H4 (cell line): ENCODE measurements around the gene SLC39A1. TPM values are rescaled to one million over a fixed set of nuclear protein-coding genes. Genes with fewer than 3 reads are reported as not detected.
A peak's percentile ranks its signal among the peaks of the same experiment; 100 is the strongest.

Experiments used
- DNase-seq: peaks from one replicate; pipeline ENCODE4 v3.0.0-alpha.2; 2015; ENCODE audit warnings: low spot score
- total RNA-seq: library from RNA; depleted of rRNA; stranded (reverse); fragments of >200 nt; shearing (Covaris generic); gene quantifications from 2 replicates; pipeline ENCODE4 v1.2.3, GENCODE V29; 2014

SLC39A1 gene
- total RNA-seq, 1 experiment from 2014 or later, result 96.9 TPM

DNA sequence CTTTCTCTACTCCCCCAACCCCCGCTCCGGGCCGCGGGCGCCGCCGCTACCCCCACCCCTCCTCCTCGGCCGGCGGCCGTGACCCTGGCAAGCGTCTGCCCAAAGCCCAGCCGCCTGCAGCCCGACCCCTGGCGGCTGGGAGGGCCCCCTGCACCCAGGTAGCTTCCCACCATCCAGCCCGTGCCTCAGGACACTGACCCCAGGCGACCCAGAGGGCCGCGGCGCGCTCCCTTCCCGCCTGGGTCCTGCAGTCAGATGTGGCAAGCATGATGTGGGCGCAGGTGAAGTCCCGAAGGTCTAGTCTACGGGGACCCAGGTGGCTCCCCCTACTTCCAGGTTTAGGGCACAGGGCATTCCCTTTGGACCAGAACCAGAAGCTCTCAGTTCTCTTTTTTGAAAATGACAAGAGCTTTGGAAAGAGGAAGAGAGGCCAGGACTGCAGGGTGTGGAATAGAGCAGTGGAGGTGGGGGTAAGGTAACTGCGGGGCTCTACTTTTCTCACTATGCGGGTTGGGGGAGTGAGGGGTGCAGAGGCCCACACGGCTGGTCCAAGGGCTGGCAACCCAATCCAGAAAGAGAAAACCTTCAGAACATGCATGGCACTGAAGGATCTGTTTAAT lies 16.6 kb downstream of the SLC39A1 start, which contains the start of gene DENND4B:
DENND4B (minus strand) TSS at position 97 of the 620 bp plus-strand sequence. CDS start 2,344 bp downstream, outside the sequence.
- peak; percentile 55 for DNase-seq

DNA sequence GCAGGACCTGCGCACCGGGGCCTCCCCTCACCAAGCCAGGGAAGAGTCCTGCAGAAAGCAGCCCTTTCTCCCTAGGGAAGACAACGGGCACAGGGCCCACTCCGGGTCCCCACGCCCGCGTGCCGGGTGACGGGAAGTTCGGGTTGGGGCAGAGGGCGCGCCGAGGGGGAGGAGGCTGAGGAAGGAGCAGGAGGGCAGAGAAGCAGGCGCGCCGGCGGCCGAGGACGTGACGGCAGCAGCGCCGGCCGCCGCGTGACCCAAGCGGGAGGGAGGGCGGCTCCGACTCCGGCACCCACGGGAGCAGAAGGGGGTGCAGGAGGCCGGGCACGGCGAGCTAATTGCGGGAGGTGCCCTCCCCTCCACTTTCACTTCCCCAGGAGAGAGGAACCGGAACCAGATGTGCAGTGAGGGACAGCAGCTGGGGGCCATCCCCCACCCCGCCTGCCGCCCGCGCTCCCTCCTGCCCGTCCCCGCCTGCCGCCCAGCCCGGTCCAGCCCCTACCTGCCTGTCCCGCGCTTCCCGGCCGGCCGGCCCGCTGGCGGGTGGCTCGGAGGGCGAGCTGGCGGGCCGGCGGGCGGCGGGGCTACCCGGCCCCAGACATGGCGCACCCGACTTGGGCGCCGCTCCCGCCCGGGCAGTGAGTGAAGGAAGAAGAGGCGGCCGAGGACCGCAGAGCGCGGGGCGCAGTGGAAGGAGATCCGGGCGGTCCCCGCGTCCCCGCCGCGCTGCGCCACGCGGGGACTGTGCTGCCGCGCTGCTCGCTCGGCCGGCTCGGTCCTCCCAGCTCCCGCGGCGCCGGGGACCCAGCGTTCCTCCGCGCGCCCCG lies 17.3 kb downstream of the SLC39A1 start:
- peak; percentile 51 for DNase-seq

DNA sequence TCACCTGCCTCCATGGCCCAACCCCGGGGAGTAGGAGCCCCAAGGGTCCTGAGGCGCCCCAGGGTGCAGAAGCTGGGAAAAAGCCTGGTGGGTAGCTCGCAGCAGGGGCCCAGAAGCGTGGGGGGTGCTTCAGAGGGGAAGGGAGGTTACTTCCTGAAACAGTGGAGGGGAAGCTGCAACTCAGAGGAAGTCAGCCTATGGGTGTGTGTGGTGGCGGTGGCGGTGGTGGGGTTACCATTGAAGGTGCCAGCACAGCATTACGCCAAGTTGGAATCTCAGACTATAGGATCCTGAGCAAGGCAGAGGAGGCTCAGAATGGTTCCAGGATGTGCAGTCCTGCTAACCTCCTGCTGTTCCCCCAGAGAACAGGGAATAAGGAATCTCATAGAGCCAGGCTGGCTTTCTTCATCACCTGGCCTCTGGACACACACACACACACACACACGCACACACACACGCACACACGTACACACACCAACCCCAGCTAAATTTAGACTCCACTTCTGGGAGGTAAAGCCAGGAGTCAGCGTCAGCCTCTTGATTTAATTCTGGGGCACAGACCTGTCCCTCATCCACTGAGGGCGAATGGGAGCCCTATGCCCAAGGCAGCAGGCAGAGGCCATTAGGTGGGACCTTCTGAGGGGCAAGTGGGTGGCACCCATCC lies 18.1 kb downstream of the SLC39A1 start:
- DNase-seq, result no peak

DNA sequence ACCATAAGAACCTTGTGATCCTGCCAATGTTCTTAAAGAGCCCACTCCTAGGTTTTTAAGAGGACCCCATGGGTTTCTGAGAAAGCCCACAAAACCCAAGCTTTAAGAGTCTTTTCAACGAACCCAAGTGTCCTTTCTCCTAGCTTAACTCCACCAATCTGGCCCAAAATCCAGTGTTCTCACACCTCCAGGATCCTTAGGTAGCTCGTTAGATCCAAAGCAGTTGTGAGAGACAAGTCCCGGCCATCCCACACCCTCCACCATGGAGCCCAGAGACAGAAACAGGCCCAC lies 18.6 kb downstream of the SLC39A1 start:
- no peak for DNase-seq

DNA sequence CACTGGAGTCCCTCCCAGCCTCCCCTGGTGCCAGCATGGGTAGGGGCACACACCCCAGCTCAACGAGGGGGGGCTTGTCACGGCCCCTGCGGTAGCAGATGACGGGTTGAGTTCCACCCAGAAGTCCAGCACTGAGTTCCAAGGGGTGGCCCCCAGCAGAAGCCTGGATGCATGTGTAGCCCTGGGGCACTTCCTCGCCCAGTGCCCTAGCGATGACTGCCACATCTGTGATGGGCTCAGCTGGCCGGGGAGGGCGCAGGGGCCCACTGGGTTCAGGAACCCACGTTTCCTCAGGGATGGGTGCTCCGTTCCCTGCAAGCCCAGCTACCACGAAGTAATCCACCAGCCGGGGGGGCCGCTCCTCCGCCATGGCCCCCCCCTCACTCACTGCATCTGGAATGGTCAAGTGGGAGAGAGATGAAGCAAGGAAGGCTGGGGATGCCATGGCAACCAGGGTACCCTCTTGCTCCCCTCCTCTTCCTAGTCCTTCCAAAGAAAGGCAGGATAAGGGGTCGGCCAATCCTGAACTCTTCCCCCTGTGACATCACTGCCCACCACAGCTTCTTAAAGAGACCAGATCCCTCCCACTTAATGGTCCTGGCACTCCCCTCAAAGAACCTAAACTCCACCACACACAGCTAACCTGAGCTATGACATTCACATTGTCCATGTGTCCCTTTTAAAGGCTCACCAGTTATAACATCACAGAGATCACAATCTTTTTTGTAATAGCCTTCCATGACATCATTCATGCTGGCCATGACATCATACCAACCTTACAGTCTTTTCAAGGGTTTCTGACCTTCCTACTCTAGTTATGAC lies 19.1 kb downstream of the SLC39A1 start:
- no peak for DNase-seq

DNA sequence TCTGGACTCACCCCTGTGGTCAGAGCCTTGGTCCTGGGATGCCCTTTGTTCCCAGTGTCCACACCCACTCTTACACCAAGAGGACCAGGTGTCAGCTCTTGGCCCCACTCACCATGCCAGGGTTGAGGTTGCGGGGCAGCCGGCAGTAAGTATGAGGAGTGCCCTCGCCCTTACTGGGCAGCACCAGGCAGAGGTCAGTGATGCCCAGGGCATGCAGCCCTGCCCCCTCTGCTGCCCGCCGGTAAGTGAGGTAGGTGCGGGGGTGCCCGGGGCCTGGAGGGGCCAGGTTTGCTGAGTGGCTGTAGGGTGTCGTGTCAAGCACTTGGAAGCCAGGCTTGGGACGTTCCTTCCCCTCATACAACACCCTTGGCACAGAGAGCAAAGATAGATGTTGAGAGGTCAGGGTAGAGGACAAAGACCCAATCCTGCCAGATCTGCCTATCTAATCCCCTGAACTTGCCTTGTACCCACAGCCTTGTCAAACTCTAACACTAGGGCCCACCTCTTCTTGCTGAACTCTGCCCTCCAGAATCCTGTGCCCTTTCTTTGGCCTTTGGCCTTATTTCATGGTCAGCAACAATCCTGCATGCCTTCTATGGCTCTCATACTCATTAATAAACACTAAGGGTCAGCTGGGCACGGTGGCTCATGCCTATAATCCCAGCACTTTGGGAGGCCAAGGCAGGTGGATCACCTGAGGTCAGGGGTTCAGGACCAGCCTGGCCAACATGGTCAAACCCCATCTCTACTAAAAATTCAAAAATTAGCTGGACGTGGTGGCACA lies 20.4 kb downstream of the SLC39A1 start:
- DNase-seq, result no peak

DNA sequence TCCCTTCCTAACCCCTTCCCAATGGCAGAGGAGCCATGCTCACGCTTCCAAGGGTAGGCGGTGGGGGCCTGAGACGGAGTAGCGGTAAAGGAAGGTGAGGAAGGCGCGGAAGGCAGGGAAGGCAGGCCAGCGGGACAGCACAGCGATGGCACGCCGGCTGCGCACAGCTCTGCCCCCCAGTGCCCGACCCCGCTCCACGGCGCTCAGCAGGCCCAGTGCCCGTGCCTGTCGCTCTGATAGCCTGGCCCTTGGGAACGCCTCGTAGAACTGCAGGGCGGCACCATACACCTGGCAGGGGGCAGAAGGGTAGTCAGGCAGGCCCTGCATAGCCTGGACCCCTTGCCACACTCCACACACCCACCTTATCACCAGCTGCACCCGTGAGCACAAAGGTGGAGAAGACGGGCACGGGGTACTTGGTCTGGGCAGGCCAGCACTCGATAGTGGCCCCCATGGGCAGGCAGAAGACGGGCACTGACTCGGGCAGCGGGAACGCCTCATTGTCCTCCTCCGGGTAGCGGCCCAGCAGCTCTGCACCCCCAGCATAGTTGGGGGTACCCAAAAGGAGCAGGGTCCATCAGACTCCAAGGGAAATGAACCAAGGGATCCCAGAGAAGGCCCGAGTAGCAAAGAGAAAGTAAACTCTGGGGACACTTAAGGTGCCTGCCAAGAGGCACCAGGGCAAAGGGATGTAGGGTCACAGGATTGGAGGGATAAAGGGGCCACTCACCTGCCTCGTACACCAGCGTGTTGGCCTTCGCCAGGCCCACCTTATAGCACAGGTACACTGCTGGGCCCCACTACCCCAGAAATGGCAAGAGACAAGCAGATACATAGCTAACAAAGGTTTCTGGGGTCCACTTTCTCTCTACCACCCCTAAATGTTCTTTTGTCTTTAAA lies 21.3 kb downstream of the SLC39A1 start:
- DNase-seq, result no peak

DNA sequence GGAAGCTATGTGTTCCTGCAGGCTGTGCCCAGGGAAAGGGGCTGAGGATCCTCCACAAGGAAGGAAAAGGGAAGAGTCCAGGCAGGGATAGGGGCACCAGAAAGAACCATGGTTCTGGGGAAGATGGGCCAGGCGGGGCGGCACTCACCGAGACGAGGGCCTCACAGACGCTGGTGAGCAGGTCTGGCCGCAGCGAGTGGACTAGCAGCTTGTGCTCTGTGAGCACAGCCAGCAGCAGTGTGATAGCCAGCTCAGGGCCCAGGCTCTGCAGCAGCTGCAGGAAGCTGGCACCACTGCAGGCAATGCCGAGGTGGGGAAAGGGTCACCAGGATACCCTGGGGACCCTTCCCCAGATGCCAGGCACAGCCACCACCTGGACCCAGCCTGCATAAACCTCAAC lies 22.6 kb downstream of the SLC39A1 start:
- no peak for DNase-seq

DNA sequence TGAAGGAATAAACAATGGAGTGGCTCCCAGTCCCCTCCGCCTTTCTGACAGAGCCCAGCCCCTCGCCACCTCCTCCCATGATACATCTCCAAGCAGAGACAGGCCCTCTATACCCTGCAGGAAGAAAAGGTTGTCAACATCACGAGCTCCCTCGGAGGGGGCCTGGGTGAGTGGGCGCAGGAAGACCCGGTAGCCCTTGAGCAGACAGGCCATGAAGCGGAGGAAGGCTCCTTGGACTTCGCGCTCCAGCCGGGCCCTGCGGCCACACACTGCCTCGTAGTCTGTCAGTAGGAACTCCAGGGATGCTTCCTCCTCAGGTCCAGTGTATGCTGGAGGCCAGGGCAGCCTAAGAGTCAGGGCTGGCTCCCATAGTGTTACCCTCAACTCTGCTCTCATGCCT lies 23.9 kb downstream of the SLC39A1 start:
- no peak for DNase-seq

DNA sequence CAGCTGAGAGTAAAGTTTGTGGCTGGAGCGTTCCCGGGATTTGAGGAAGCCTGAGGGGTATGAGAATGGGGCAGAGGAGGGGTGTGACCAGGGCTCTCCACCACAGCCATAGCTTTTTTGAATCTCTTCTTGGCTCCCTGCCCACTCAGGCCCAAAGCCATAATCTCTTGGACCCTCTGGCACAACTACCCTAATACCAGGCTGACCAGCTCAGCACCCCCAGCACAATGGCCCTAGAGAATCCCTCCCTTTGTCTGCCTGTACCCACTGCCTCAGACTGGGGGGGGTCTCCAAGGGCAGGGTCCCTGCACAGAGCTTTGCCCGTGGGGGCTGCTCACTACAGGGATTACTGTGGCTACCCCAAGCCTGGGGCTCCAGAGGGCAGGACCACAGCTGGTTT lies 24.3 kb downstream of the SLC39A1 start:
- DNase-seq, result no peak

DNA sequence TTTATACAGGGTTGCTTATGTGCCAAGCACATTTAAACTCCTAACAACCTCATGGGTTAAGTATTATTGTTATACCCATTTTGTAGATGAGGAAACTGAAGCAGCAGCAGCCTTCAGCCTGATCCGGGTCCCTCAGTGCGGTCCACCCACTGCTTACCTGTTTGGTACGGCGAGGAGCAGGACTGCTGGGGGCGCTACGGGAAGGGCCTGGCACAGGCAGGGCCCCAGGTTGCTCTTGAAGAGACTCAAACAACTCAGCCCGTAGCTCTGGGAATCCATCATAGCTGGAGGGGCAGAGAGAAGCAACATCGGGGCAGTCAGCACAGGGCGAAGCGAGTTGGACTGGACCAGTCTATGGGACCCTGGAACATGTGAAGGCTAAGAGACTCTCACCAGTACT lies 26.0 kb downstream of the SLC39A1 start:
- no peak for DNase-seq

DNA sequence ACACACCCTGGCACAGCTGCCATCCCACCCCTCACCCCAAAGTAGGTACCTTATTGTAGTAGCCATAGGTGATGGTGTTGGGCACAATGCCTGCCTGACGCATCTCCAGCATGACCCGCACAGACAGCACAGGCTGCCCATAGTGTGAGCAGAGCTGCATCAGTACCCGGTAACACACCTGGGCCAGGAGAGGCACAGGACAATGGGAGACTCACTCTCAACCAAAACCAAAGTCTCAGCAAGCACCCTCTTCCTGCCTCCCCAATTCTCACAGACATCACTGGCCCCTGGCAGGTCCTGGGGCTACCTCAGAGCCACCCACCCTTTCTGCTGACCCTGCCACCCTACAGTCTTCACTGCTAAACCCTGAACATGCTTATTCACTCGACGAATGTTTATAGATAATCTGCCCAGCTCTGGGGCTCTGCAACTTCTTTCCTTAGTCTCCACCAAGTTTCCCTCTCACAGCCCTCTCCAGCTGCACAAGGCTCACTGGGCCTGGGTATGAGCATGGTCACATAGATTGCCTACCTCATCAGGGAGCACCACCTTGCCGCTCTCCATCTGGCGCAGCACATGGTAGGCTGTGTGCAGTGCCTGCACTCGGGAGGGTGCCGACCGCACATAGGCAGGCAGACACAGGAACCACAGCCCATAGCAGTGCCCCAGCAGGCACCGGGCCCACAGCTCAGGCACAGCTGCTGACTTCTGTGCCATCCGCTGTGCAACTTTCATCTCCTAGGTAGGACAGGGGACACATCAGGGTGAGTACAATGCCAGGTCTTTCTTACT lies 27.1 kb downstream of the SLC39A1 start:
- DNase-seq, result no peak

DNA sequence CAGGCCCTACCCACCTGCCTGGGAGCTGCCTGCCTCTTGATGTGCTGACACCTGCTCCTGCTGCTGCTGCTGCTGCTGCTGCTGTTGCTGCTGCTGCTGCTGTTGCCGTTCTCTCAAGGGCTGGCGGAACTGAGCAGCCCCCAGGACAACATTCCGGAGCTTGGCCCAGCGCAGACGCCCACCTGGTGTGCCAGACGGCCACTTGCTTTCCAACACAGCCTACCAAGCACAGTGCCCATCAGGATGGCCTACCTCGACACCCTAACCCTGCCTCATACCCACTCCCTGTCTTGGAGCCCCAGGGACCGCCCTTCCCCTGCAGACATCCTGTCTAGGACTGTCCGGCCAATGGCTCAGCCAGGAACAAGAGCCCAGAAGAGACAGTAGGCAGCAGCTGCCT lies 28.6 kb downstream of the SLC39A1 start:
- no peak for DNase-seq

DNA sequence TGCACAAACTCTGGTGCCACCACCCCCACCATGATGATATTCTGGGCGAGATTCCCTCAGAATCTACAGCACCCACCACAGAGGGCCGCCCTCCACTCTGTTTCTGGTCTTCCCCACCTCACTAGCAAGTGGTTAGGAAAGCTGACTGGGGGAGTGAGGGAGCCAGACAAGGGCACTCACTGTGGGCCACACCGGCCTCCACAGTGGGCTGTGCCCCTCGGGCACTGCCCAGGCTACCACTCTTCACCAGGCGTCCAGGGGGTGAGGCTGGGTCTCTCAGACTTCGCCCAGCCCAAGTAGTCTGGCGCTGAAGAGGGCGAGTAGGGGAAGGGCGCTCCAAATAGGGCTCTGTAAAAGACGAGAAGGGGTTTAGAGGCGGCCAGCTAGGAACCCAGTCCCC lies 29.4 kb downstream of the SLC39A1 start:
- no peak for DNase-seq

DNA sequence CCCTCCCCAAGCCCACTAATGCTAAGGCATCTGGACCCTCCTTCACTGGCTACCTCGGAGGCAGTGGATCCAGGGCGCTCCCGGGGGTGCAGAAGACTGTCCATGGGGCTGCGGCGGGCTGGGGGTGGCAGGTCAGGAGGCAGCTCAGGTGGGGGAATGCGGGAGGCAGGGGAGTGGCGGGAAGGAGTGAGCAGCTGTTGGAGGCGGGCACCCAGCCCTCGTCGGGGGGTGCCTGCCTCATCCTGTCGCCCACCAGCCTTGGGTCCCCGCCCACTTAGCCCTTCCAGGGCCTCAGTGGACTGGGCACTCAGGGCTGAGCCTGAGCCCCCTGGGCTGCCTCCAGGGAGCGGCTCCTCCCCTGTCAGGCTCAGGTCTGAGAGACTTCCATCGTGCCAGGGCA lies 29.9 kb downstream of the SLC39A1 start:
- DNase-seq, result no peak

DNA sequence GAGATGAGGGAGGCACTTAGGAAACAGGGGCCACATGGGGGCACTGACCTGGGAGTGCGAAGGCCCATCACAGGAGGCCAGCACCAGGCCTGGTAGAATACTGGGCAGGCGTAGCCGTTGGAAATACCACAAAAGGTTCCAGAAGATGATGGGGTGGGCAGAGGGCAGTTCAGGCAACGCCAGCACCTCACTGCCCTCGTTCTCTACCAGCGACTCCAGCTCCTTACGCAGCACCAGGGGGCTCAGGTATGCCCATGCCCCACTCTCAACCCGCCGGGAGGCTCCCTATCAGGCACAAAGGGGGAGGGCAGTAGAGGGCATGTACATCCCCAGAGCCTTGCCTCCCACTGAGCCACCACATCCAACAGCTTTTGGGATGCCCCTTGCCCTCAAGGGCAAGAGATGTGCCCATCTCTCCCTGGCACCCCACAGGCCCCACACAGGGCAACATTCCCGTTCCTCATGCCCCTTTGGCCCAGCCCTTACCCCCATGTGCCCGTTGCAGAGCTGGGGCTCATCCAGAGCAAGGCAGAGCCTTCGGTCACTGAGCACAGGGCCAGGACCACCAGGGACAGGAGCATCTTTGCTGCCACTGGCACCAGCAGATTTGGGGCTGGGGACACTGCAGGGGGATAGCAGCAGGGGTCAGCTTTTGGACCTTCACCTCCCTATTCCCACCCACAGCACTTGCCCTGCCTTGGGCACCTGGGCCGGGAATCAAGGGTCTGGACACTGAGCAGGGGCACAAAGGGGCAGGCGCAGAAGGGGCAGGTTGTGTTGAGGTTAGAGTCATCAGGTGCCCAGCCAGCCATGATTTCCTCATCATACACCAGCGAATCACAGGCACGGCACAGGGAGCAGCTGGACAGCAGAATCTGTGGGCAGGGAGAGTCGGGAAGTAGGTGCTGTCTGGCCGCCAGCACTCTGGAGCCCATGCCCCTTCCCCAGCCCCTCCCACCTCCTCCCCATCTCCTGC lies 30.9 kb downstream of the SLC39A1 start:
- no peak for DNase-seq

DNA sequence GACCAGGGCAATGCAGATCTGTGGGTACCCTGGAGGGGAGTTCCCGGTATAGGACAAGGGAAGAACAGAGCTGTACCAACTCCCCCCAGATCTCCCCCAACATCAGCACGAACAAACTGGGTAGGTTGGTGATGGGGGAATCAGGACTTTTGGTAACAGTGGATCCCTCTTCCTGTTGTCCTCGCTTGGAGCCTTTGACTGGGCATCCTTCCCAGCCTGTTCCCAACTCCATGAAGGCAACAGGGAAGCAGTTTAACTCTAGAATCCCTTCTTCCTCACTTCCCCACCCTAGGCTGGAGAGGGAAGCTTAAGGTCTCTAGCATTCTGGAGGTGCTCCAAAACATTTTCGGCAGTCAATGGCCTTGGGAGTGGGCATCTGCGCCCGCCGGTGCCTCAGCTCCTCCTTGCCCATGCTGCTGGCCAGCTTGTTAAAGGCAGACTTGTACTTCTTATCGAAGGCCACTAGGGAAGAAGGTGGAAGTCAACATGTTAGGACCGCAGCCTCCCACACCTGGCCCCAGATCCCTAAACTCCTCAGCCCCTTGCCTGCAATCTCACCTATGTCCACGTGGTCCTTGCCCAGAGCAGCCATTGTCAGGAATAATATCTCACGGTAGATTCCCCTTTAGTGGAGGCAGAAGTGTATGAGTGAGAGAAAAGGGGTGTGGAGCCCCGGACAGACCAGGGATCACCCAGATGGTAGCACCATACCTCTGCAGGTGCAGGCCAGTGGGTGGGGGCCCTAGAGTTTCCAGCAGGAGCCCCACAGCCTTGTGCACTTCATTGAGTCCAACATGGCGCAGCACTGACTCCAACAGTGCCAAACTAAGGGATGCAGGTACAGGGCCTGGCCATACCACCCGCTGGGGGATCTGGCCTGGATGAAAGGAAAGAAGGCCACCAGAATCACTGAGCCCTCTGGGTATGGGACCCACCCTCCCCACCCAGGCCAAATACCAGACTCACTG lies 33.1 kb downstream of the SLC39A1 start:
- no peak for DNase-seq
